Common myeloid progenitor, CD34-positive (primary cell): ENCODE data around the gene KAZN.

Source experiments
- CTCF ChIA-PET: fragments of 350-600 bp; sonication (Branson Sonifier 250); formaldehyde crosslinking; loops from one replicate; lab custom pipeline; 2021; ENCODE audit warnings: antibody characterized with exemption; lab: Charles Lee
- POLR2A ChIA-PET: fragments of 350-600 bp; sonication (Branson Sonifier 250); formaldehyde crosslinking; loops from one replicate; lab custom pipeline; 2021; ENCODE audit warnings: antibody characterized with exemption; lab: Charles Lee
- DNase-seq, 3 donors: peaks; one replicate each; pipeline versions ENCODE4 v3.0.0 to v3.0.0-alpha.2; 2013
- H3K27ac ChIP-seq, 2 experiments: 1 replicate in 1 of 2; 2 replicates in 1 of 2; pipeline ENCODE4 v1.7.0; 2013; ENCODE audit warnings: inconsistent platforms in 2 of 2, low read length in 2 of 2, mild to moderate bottlenecking in 2 of 2, low read depth in 1 of 2, moderate library complexity in 1 of 2; ENCODE audit not compliant: severe bottlenecking in 2 of 2, insufficient read depth in 1 of 2, poor library complexity in 1 of 2
- H3K27me3 ChIP-seq, 5 experiments: replicated peaks in 2 of 5; 1 replicate in 3 of 5; 2 replicates in 2 of 5; pipeline versions ENCODE4 v1.6.1 to v1.7.0; 2013; ENCODE audit warnings: low read length in 4 of 5, mild to moderate bottlenecking in 2 of 5, moderate library complexity in 2 of 5, inconsistent platforms in 1 of 5; ENCODE audit not compliant: insufficient read depth in 5 of 5, control insufficient read depth in 4 of 5
- H3K36me3 ChIP-seq, 4 experiments: 1 replicate in 2 of 4; 2 replicates in 2 of 4; pipeline versions ENCODE4 v1.6.1 to v1.7.0; 2013; ENCODE audit warnings: low read length in 3 of 4, control low read depth in 1 of 4, mild to moderate bottlenecking in 1 of 4; ENCODE audit not compliant: control insufficient read depth in 4 of 4, insufficient read depth in 4 of 4
- H3K4me1 ChIP-seq, 4 experiments: 1 replicate in 3 of 4; 2 replicates in 1 of 4; pipeline versions ENCODE4 v1.6.1 to v1.7.1; 2013; ENCODE audit warnings: low read length in 3 of 4, mild to moderate bottlenecking in 3 of 4, control low read depth in 1 of 4, inconsistent platforms in 1 of 4, moderate library complexity in 1 of 4; ENCODE audit not compliant: control insufficient read depth in 4 of 4, insufficient read depth in 4 of 4; ENCODE audit errors: control extremely low read depth in 1 of 4
- H3K4me3 ChIP-seq, 7 experiments: 1 replicate in 4 of 7; 2 replicates in 3 of 7; pipeline versions ENCODE4 v1.5.1 to v1.7.0; 2013; ENCODE audit warnings: mild to moderate bottlenecking in 7 of 7, low read length in 6 of 7, moderate library complexity in 6 of 7, inconsistent platforms in 2 of 7, low read depth in 2 of 7, control low read depth in 1 of 7; ENCODE audit not compliant: insufficient read depth in 4 of 7, control insufficient read depth in 1 of 7; ENCODE audit errors: extremely low read depth in 1 of 7
- H3K9me3 ChIP-seq, 5 experiments: 1 replicate in 4 of 5; 2 replicates in 1 of 5; pipeline versions ENCODE4 v1.6.1 to v1.7.1; 2013; ENCODE audit warnings: low read length in 4 of 5, mild to moderate bottlenecking in 2 of 5, inconsistent platforms in 1 of 5, low read depth in 1 of 5, moderate library complexity in 1 of 5; ENCODE audit not compliant: control insufficient read depth in 4 of 5, insufficient read depth in 2 of 5; ENCODE audit errors: control extremely low read depth in 1 of 5
- WGBS: methylation state at CpG from one replicate; pipeline ENCODE4 v1.1.5; 2013; ENCODE audit not compliant: insufficient coverage; 5-methylcytosine and 5-hydroxymethylcytosine counted together

The KAZN gene

DNA sequence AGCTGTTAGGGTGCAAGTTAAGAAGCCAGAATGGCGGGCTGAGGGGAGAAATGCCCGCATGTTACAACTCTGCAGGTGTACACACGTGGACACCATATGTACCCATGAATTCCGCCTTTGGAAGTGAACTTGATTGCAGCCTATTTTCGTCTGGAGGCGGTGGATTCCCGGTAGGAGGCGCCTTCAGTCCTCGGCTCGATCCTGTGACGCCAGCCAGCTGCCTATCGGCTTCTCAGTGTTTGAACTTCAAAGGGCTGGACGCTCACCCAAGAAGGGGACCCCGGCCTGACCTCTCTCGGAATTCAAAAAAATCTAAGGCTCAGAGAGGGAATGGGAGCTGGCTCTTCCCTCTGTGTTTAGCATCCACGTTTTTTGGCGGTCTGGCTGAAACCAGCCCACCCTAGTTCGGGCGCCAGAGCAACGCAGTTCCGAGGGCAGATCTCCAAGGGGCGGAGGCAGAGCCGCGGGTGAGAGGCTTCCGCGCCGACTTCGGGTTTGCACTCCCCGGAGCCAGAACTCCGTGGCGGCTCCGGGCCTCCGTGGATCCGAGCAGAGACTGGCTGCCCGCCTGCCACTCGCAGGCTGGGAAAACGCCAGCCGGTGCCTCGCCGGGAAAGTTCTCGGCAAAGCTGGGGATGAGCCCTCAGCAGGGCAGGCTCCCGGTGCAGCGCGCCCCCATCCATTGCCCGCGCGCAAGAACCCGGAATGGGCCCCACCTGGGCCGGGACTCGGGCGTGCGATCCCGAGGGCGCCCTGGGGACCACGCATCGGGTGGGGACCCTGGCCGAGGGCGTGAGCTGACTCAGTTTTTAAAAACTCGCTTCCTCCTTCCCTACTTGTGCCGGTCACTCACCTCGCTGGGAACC is 554.1 kb downstream of the KAZN start:
- Histone ChIP-seq H3K4me1 (peaks cover 0 to 51% (median 42%) of the 10 kb centered on the region in 4 experiments), H3K9me3 (no peaks in the 10 kb centered on the region), H3K27me3 (peaks cover 0 to 36% (median 13%) of the 10 kb centered on the region in 5 experiments), H3K36me3 (no peaks in the 10 kb centered on the region), H3K4me3 (peak overlapping the region; percentile 34 to 77 (median 71)), H3K27ac (no peak overlapping the region)
- 1% methylated on average over 49 of the region's 61 CpGs for WGBS
- DNase-seq, result peak; percentile 66 to 72 (median 67)
- ChIA-PET CTCF (interaction anchor here (1.0 to 9.8 kb wide), 23 partner anchors 8 to 131 kb away, joined by 3 to 111 read pairs (median 4); no protein-coding TSS in a partner anchor), POLR2A (interaction anchor here (0.7 to 1.4 kb wide), 2 partner anchors 11 to 24 kb away, joined by 3 to 4 read pairs; no protein-coding TSS in a partner anchor)

DNA sequence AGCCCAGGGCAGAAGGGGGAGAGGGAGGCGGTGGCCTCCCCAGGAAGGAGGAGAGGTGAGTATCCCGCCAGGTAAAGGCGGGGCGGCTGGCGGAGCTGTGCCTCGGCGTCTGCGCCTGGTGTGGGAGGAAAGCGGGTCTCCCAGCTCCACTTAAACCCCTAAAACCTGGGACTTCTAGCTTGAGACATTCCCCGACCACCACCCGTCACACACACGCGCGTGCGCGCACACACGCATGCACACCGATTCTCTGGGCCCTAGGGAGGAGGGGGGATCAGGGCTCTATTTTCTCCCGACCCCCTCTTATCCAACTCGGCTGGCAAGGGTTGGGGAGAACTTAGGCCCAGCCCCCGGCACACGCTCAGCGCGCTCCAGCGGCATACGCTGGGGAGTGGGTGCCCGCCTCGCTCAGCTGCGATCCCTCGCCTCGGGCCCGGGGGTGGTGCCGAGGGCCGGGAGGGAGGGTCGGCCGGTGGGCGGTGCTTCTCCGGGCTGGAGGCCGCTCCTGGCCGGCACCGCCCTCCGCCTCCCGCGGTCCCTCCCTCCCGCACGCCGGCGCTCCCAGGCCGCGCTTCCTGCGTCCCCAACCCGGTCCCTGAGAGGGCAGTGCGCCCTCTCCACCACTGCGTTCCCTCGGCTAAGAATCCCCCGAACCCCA is 554.8 kb downstream of the KAZN start, which contains the start of gene TMEM51:
Gene TMEM51 (plus strand): TSS at position 564 of the 658 bp plus-strand sequence. CDS start 61,341 bp downstream, outside the sequence.
- WGBS, result 0% methylated on average over 27 of the region's 56 CpGs
- peaks cover 0 to 59% (median 42%) of the 10 kb centered on the region in 4 experiments for H3K4me1 ChIP-seq
- CTCF ChIA-PET, result interaction anchor here (1.0 to 9.8 kb wide), 18 partner anchors 11 to 130 kb away, joined by 3 to 111 read pairs (median 4); no protein-coding TSS in a partner anchor
- no peaks in the 10 kb centered on the region for H3K36me3 ChIP-seq
- peaks cover 0 to 36% (median 13%) of the 10 kb centered on the region in 5 experiments for H3K27me3 ChIP-seq
- peak in 1 of 3 donors; percentile 57 for DNase-seq
- H3K9me3 ChIP-seq, result no peaks in the 10 kb centered on the region
- H3K27ac ChIP-seq, result no peak within 1 kb of the TSS
- peak within 1 kb of the TSS; percentile 34 to 77 (median 71) for H3K4me3 ChIP-seq
- POLR2A ChIA-PET, result interaction anchor here (0.7 to 1.4 kb wide), 2 partner anchors 11 to 25 kb away, joined by 3 to 4 read pairs; no protein-coding TSS in a partner anchor

DNA sequence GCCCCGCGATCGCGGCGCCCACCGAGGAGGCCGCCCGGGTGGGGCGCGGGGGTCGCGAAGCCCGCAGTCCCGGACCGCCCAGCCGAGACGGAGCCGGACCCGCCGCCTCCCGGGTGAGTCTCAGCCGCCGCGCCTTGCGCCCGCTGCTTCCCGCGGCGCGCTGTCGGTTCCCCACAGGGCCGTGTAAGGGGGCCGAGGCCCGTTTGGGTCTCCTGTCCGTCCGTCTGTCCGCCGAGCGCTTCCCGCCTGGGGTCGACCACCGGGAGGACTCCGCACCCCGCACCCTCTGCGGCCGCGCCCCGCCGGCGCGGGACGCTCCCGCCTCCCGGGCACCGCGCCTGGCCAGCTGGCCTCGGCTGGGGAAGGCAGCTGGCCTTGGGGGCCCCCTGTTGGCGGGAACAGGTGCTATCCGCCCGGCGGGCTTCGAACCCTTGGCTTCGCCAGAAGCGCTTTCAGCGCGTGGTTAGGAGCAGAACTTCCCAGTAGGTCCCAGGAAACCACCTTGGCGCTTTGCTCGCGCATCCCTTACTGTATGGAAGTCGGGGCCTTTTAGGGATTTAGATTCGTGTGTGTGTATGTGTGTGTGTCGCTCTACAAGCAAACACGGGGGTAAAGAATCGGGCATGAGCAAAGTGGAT is 555.5 kb downstream of the KAZN start:
- ChIA-PET POLR2A (interaction anchor here (1.4 kb wide), 1 partner anchor 25 kb away, joined by 4 read pairs; no protein-coding TSS in a partner anchor), CTCF (interaction anchor here (1.0 to 9.8 kb wide), 8 partner anchors 11 to 129 kb away, joined by 3 to 111 read pairs (median 6); no protein-coding TSS in a partner anchor)
- Histone ChIP-seq H3K27me3 (peaks cover 0 to 36% (median 13%) of the 10 kb centered on the region in 5 experiments), H3K36me3 (no peaks in the 10 kb centered on the region), H3K4me1 (peaks cover 0 to 65% (median 44%) of the 10 kb centered on the region in 4 experiments), H3K27ac (no peak overlapping the region), H3K4me3 (peak overlapping the region; percentile 34 to 77 (median 71)), H3K9me3 (no peaks in the 10 kb centered on the region)
- DNase-seq, result peak in 2 of 3 donors; percentile 53 to 64
- WGBS, result under 1% methylated on average over 74 of the region's 74 CpGs

DNA sequence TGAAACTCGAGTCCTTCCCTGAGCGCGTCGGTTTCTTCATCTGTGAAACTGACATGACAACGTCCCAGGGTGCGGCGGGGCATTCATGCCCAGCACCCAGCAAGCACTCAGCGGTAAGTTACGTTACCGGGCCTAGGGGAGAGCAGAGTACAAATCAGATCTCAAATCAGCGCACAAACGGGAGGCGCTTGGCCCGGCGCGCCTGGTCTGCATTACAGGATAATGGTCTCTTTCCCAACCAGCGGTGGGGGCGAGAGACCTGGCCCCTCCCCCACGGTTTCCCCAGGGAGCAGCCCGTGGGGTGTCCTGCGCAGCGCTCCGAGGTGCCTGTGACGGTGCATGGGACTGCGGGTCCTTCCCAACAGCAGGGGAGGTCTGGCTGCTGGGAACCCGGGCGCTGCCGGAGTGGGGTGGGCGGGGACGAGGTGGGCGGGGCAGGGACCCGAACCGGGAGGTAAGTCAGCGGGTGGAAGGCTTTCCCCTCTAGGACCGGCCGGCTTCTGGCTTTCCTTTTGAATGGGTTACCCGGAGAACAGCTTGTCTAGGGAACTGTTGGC is 556.1 kb downstream of the KAZN start:
- CTCF ChIA-PET, result interaction anchor here (1.0 to 9.8 kb wide), 5 partner anchors 12 to 119 kb away, joined by 3 to 111 read pairs (median 25); no protein-coding TSS in a partner anchor

DNA sequence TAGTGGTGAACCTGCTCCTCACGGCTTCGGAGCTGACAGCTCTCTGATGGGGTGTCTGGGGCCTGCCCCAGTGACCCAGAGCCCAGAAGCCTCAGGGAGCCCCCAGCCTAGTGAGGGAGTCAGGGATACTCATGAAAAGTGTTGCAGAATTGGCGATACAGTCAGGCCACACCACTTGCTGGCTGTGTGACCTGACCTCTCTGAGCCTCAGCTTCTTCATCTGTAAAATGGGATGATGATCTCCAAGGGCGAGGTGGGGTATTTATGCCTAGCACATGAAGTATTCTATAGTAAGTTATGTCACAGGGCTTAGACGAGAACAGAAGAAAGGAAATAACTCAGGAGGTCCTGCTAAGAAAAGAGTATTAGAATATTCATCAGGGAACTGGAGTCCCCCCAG is 556.7 kb downstream of the KAZN start:
- CTCF ChIA-PET, result interaction anchor here (1.0 to 9.8 kb wide), 4 partner anchors 25 to 118 kb away, joined by 3 to 111 read pairs (median 40); no protein-coding TSS in a partner anchor
- DNase-seq, result no peak
- H3K27me3 ChIP-seq, result peaks cover 0 to 36% (median 13%) of the 10 kb centered on the region in 5 experiments
- POLR2A ChIA-PET, result interaction anchor here (0.7 kb wide), 1 partner anchor 16 kb away, joined by 3 read pairs; no protein-coding TSS in a partner anchor
- H3K4me1 ChIP-seq, result peaks cover 0 to 74% (median 45%) of the 10 kb centered on the region in 4 experiments
- 100% methylated on average over 5 of the region's 5 CpGs for WGBS
- no peaks in the 10 kb centered on the region for H3K9me3 ChIP-seq
- no peak overlapping the region for H3K27ac ChIP-seq
- no peaks in the 10 kb centered on the region for H3K36me3 ChIP-seq
- no peak overlapping the region for H3K4me3 ChIP-seq

More for the DNA sequence above, 556.1 kb downstream of the KAZN start:
- H3K4me3 ChIP-seq, result peak overlapping the region in 5 of 7 experiments; percentile 53 to 77 (median 73)
- DNase-seq, result no peak
- POLR2A ChIA-PET, result interaction anchor here (0.7 kb wide), 1 partner anchor 17 kb away, joined by 3 read pairs; no protein-coding TSS in a partner anchor
- 5% methylated on average over 37 of the region's 37 CpGs for WGBS
- H3K27ac ChIP-seq, result no peak overlapping the region
- H3K4me1 ChIP-seq, result peaks cover 0 to 69% (median 45%) of the 10 kb centered on the region in 4 experiments
- no peaks in the 10 kb centered on the region for H3K9me3 ChIP-seq
- no peaks in the 10 kb centered on the region for H3K36me3 ChIP-seq
- peaks cover 0 to 36% (median 13%) of the 10 kb centered on the region in 5 experiments for H3K27me3 ChIP-seq
